ENCODE measurements around the gene PSMC4.

DNA sequence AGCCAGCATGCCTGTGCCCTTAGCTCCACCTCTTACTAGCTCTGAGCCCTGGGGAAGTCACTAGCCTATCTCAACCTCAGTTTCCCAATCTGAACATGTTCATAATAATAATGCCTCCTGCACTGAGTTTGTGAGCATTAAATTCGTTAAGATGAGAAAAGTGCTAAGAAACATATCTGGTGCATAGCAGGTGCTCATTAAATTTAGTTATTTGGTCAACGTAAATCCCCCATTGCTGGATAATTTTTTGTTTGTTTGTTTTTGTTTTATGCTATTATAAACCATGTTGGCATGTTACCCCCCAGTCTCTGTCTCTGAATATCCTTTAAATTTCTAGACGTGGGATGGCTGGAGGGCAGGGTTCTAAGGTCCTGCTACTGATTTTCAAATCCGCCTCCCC lies 47.1 kb upstream of the PSMC4 start:
- TF ChIP-seq CREB5 (CRISPR knock-in tag; IDR thresholded peaks at IDR 0.05; ENCODE audit: low read depth) (no peak), ZFP30 (CRISPR knock-in tag; IDR thresholded peaks at IDR 0.05) (no peak)
- TF ChIP-seq, protein P1, sequence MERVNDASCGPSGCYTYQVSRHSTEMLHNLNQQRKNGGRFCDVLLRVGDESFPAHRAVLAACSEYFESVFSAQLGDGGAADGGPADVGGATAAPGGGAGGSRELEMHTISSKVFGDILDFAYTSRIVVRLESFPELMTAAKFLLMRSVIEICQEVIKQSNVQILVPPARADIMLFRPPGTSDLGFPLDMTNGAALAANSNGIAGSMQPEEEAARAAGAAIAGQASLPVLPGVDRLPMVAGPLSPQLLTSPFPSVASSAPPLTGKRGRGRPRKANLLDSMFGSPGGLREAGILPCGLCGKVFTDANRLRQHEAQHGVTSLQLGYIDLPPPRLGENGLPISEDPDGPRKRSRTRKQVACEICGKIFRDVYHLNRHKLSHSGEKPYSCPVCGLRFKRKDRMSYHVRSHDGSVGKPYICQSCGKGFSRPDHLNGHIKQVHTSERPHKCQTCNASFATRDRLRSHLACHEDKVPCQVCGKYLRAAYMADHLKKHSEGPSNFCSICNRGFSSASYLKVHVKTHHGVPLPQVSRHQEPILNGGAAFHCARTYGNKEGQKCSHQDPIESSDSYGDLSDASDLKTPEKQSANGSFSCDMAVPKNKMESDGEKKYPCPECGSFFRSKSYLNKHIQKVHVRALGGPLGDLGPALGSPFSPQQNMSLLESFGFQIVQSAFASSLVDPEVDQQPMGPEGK (CRISPR knock-in tag; IDR thresholded peaks at IDR 0.05; ENCODE audit: borderline replicate concordance) = no peak

Data from SK-N-SH treated with all-trans-retinoic acid at 6 μM for 48 hours (cell line).